Measurements from ENCODE around the gene HNRNPA3. TPM values are rescaled to one million over a fixed set of nuclear protein-coding genes. Genes with fewer than 3 reads are reported as not detected.
"Not testable (repeated sequence)": the region's sequence is repeated elsewhere in the genome, so short reads cannot be mapped to it uniquely, and the experiment has no call there.

HNRNPA3 gene
- total RNA-seq, 1 donor from 2014 or later: 66.6 TPM

GRCh38 chr2:177221970-177222369 lies 9.4 kb downstream of the HNRNPA3 start:
- no peak for ATAC-seq
- DNase-seq (ENCODE audit: missing footprints): no peak
- intact Hi-C loops (cut with DNase I): no loop called here

GRCh38 chr2:177223436-177223835 lies 10.8 kb downstream of the HNRNPA3 start:
- intact Hi-C loops (cut with DNase I); DNase-seq (ENCODE audit: missing footprints); ATAC-seq: not testable (repeated sequence)

- intact Hi-C loops (cut with DNase I): loop anchor here (5.0 kb wide), 1 partner anchor 36 kb away; the partner anchor contains the start of gene NFE2L2
- no peak for ATAC-seq
- DNase-seq (ENCODE audit: missing footprints): no peak
These were observed 13.4 kb downstream of the HNRNPA3 start for GRCh38 chr2:177225965-177226360.

- no peak for DNase-seq (ENCODE audit: missing footprints)
- intact Hi-C loops (cut with DNase I): loop anchor here (5.0 kb wide), 1 partner anchor 33 kb away; the partner anchor contains the start of gene NFE2L2
- no peak for ATAC-seq
These were observed 17.0 kb downstream of the HNRNPA3 start for GRCh38 chr2:177229442-177230242.

GRCh38 chr2:177231270-177231669 lies 18.7 kb downstream of the HNRNPA3 start:
- intact Hi-C loops (cut with DNase I): no loop called here
- ATAC-seq: no peak
- no peak for DNase-seq (ENCODE audit: missing footprints)

- DNase-seq (ENCODE audit: missing footprints) (no peak), ATAC-seq (no peak)
- intact Hi-C loops (cut with DNase I): no loop called here
These were observed 19.6 kb downstream of the HNRNPA3 start for GRCh38 chr2:177232098-177232704.

GRCh38 chr2:177234267-177234666 lies 21.7 kb downstream of the HNRNPA3 start:
- intact Hi-C loops (cut with DNase I): no loop called here
- ATAC-seq (no peak), DNase-seq (ENCODE audit: missing footprints) (no peak)

GRCh38 chr2:177235855-177236437 lies 23.4 kb downstream of the HNRNPA3 start:
- ATAC-seq (peak; percentile 78), DNase-seq (ENCODE audit: missing footprints) (no peak)
- intact Hi-C loops (cut with DNase I): no loop called here

- intact Hi-C loops (cut with DNase I): no loop called here
- no peak for DNase-seq (ENCODE audit: missing footprints)
- no peak for ATAC-seq
These were observed 25.3 kb downstream of the HNRNPA3 start for GRCh38 chr2:177237932-177238331.

- intact Hi-C loops (cut with DNase I): no loop called here
These were observed 26.5 kb downstream of the HNRNPA3 start for GRCh38 chr2:177239053-177239452.

GRCh38 chr2:177239932-177240630 lies 27.5 kb downstream of the HNRNPA3 start:
- intact Hi-C loops (cut with DNase I): no loop called here
- peak; percentile 59 for ATAC-seq
- no peak for DNase-seq (ENCODE audit: missing footprints)

More at GRCh38 chr2:177239053-177239452, 26.5 kb downstream of the HNRNPA3 start:
- no peak for DNase-seq (ENCODE audit: missing footprints)
- no peak for ATAC-seq

- intact Hi-C loops (cut with DNase I): loop anchor here (2.0 kb wide), 1 partner anchor 23 kb away; the partner anchor contains the start of gene NFE2L2
- no peak for DNase-seq (ENCODE audit: missing footprints)
- ATAC-seq: no peak
These were observed 29.1 kb downstream of the HNRNPA3 start for GRCh38 chr2:177241711-177242120.

GRCh38 chr2:177242121-177242987 lies 29.8 kb downstream of the HNRNPA3 start:
- intact Hi-C loops (cut with DNase I): loop anchor here (2.0 kb wide), 1 partner anchor 22 kb away; the partner anchor contains the start of gene NFE2L2
- DNase-seq (ENCODE audit: missing footprints): no peak

GRCh38 chr2:177243073-177243472 lies 30.5 kb downstream of the HNRNPA3 start:
- intact Hi-C loops (cut with DNase I): loop anchor here (2.0 kb wide), 1 partner anchor 22 kb away; the partner anchor contains the start of gene NFE2L2
- no peak for ATAC-seq

More at GRCh38 chr2:177242121-177242987, 29.8 kb downstream of the HNRNPA3 start:
- peak; percentile 71 for ATAC-seq

GRCh38 chr2:177243476-177243875 lies 30.9 kb downstream of the HNRNPA3 start:
- DNase-seq (ENCODE audit: missing footprints): no peak
- ATAC-seq: no peak
- intact Hi-C loops (cut with DNase I): loop anchor here (2.0 kb wide), 1 partner anchor 21 kb away; the partner anchor contains the start of gene NFE2L2

More at GRCh38 chr2:177243073-177243472, 30.5 kb downstream of the HNRNPA3 start:
- no peak for DNase-seq (ENCODE audit: missing footprints)

GRCh38 chr2:177244244-177244771 lies 31.7 kb downstream of the HNRNPA3 start:
- ATAC-seq (no peak), DNase-seq (ENCODE audit: missing footprints) (no peak)
- intact Hi-C loops (cut with DNase I): no loop called here

GRCh38 chr2:177245010-177245422 lies 32.4 kb downstream of the HNRNPA3 start:
- intact Hi-C loops (cut with DNase I): loop anchor here (5.0 kb wide), 1 partner anchor 33 kb away; the partner anchor contains the start of gene HNRNPA3
- DNase-seq (ENCODE audit: missing footprints): no peak
- ATAC-seq: no peak

Data from Right ventricle myocardium inferior (tissue), 1 donor.